SKM-1 treated with dmso at 0.1 percent for 144 hours (cell line): ENCODE results near the gene TARBP1.

ENCODE experiments used
- DNase-seq: peaks from one replicate; lab custom pipeline; 2025; ENCODE audit not compliant: unreplicated experiment; lab: John Stamatoyannopoulos, UW

Gene TARBP1

GRCh38 chr1:234355782-234356510, 123.0 kb downstream of the TARBP1 start:
- DNase-seq, result no peak

- no peak for DNase-seq
Observed at GRCh38 chr1:234348964-234349363, 130.0 kb downstream of the TARBP1 start.

GRCh38 chr1:234345237-234345636, 133.7 kb downstream of the TARBP1 start:
- DNase-seq, result no peak

- DNase-seq, result no peak
Observed at GRCh38 chr1:234342774-234343173, 136.2 kb downstream of the TARBP1 start.
